Measurements from ENCODE around the gene NRXN3.

Gene NRXN3

DNA sequence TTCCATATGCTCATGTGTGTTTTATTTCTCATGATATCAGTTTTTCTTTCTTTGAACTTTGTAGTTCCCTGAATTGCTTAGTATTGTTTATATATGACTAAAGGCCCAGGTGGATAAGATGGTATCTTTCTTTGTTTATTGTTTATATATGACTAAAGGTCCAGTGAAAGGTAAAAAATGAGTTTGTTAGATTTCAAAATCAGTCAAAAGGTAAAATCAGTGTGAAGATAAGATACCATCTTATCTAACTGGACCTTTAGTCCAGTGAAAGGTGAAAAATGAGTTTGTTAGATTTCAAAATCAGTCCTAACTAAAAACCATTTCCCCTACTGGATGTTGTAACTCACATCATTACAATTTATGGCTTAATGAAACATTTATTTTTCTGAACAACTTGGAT, 1150.9 kb downstream of the NRXN3 start:
- Histone ChIP-seq H3K9me3 (ENCODE audit: control insufficient read depth, insufficient read depth, low read depth, low read length) (no peaks in the 10 kb centered on the region), H3K4me3 (ENCODE audit: low read depth, low read length) (no peak overlapping the region), H3K36me3 (ENCODE audit: control insufficient read depth in 2 of 2, insufficient read depth in 1 of 2, low read length in 2 of 2) (no peaks in the 10 kb centered on the region), H3K27ac (ENCODE audit: extremely low read depth, low read depth, low read length) (no peak overlapping the region), H3K4me1 (ENCODE audit: control insufficient read depth, insufficient read depth, low read length) (peaks cover 38% of the 10 kb centered on the region)
- CTCF ChIA-PET = no interaction called here
- POLR2A ChIA-PET = no interaction called here
- TF ChIP-seq SP3 (tag by site-specific recombination; IDR thresholded peaks at IDR 0.05) (no peak), SALL2 (tag by site-specific recombination; IDR thresholded peaks at IDR 0.05; ENCODE audit: borderline replicate concordance) (no peak), SCRT1 (tag by site-specific recombination; IDR thresholded peaks at IDR 0.05; ENCODE audit: borderline replicate concordance) (no peak), ZNF280D (tag by site-specific recombination; IDR thresholded peaks at IDR 0.05) (no peak), ZNF140 (tag by site-specific recombination; IDR thresholded peaks at IDR 0.05) (no peak), PRDM2 (tag by site-specific recombination; IDR thresholded peaks at IDR 0.05; ENCODE audit: borderline replicate concordance) (no peak), ZBTB48 (tag by site-specific recombination; IDR thresholded peaks at IDR 0.05) (no peak), ZNF266 (tag by site-specific recombination; IDR thresholded peaks at IDR 0.05; ENCODE audit: low read depth) (no peak), ZFP41 (tag by site-specific recombination; IDR thresholded peaks at IDR 0.05; ENCODE audit: borderline replicate concordance) (no peak), ZNF112 (tag by site-specific recombination; IDR thresholded peaks at IDR 0.05) (no peak), ZBTB26 (tag by site-specific recombination; optimal IDR thresholded peaks at IDR 0.05) (no peak), ZNF561 (tag by site-specific recombination; IDR thresholded peaks at IDR 0.05; ENCODE audit: borderline replicate concordance) (no peak), ZNF654 (tag by site-specific recombination; IDR thresholded peaks at IDR 0.05; ENCODE audit: low read depth) (no peak), ZNF518A (tag by site-specific recombination; conservative IDR thresholded peaks at IDR 0.05; ENCODE audit: low read depth) (no peak), ZNF514 (tag by site-specific recombination; IDR thresholded peaks at IDR 0.05) (no peak), ZNF221 (tag by site-specific recombination; IDR thresholded peaks at IDR 0.05; ENCODE audit: borderline replicate concordance) (no peak), ZNF626 (tag by site-specific recombination; IDR thresholded peaks at IDR 0.05) (no peak), ZNF423 (tag by site-specific recombination; IDR thresholded peaks at IDR 0.05) (no peak), PBX3 (CRISPR knock-in tag; IDR thresholded peaks at IDR 0.05) (no peak)
- TF ChIP-seq, protein P1, sequence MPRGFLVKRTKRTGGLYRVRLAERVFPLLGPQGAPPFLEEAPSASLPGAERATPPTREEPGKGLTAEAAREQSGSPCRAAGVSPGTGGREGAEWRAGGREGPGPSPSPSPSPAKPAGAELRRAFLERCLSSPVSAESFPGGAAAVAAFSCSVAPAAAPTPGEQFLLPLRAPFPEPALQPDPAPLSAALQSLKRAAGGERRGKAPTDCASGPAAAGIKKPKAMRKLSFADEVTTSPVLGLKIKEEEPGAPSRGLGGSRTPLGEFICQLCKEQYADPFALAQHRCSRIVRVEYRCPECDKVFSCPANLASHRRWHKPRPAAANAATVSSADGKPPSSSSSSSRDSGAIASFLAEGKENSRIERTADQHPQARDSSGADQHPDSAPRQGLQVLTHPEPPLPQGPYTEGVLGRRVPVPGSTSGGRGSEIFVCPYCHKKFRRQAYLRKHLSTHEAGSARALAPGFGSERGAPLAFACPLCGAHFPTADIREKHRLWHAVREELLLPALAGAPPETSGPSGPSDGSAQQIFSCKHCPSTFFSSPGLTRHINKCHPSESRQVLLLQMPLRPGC (tag by site-specific recombination; IDR thresholded peaks at IDR 0.05) = no peak
